ENCODE data around the gene SYPL2. TPM values are rescaled to one million over a fixed set of nuclear protein-coding genes. Genes with fewer than 3 reads are reported as not detected.

SYPL2 gene
- polyA plus RNA-seq, 2 of the 4 experiments (the other 2 are of a cell fraction), result 0.04 to 0.05 TPM

DNA sequence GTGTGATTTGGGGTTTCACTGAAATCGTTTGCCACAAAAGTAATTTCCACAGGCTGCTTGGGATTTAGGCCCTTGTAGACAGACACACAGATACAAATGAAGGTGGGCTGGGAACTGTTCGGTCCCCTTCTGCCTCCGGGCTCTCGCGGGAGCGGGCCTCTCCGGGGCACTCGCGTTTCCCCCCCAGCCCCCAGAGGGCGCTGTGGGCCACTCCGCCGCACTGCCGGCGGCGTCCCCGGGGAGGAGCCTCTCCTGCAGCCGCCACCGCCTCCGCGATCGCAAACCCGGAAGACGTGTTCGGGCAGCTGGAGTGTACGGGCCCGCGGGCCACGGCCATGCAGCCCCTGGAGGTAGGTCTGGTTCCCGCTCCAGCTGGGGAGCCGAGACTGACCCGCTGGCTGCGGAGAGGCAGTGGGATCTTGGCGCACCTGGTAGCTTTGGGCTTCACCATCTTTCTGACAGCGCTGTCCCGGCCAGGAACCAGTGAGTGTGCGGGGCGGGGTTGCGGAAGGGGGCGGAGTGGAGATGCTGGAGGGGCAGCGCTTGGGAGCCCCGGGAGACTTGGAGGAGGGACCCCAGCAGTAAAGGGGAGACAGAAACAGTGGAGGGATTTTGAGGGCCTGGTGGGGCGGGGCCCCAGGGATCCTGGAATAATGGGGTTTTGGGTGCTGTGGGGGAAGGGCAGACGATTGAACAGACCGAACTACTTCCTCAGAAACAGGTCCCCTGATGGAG, 27.6 kb downstream of the SYPL2 start, which contains the start of gene CYB561D1 (continued):
- TF ChIP-seq REST (IDR thresholded peaks at IDR 0.05) (peak; percentile 94), HEYL (CRISPR knock-in tag; IDR thresholded peaks at IDR 0.05) (no peak), POLR2AphosphoS2 (conservative IDR thresholded peaks at IDR 0.05; ENCODE audit: low read length) (no peak), SMC3 (IDR thresholded peaks at IDR 0.05) (peak; percentile 44; the same call in 1 of the 3 replicates), PBX3 (IDR thresholded peaks at IDR 0.05) (no peak), CTCF (IDR thresholded peaks at IDR 0.05) (peak; percentile 82), NPAS2 (CRISPR knock-in tag; IDR thresholded peaks at IDR 0.05; ENCODE audit: borderline replicate concordance) (no peak), RAD21 (conservative IDR thresholded peaks at IDR 0.05 in 1 of 2, IDR thresholded peaks at IDR 0.05 in 1 of 2) (peak; percentile 16 to 34; a peak in 3 of 5 replicates), CHD2 (IDR thresholded peaks at IDR 0.05; ENCODE audit: low read length, partially characterized antibody) (peak; percentile 89)
- TF ChIP-seq, protein P1, sequence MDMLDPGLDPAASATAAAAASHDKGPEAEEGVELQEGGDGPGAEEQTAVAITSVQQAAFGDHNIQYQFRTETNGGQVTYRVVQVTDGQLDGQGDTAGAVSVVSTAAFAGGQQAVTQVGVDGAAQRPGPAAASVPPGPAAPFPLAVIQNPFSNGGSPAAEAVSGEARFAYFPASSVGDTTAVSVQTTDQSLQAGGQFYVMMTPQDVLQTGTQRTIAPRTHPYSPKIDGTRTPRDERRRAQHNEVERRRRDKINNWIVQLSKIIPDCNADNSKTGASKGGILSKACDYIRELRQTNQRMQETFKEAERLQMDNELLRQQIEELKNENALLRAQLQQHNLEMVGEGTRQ (IDR thresholded peaks at IDR 0.05), result no peak

- Histone ChIP-seq H3K4me1 (peaks cover 6% of the 10 kb centered on the region; the same call in 1 of the 3 replicates), H3K4me2 (no peak overlapping the region), H3K4me3 (no peak overlapping the region), H3K27ac (no peak overlapping the region), H3K9me3 (no peaks in the 10 kb centered on the region)
- FAIRE-seq, result no peak
- DNase-seq (ENCODE audit: low read depth in 1 of 2, low spot score in 1 of 2), result no peak
- TF ChIP-seq ESRRA (IDR thresholded peaks at IDR 0.05; ENCODE audit: borderline replicate concordance, low read length) (no peak), FOSB (CRISPR knock-in tag; IDR thresholded peaks at IDR 0.05) (no peak), BCL3 (IDR thresholded peaks at IDR 0.05) (no peak), ZNF302 (CRISPR knock-in tag; IDR thresholded peaks at IDR 0.05) (no peak), JUN (IDR thresholded peaks at IDR 0.05) (no peak), TP53 (CRISPR knock-in tag; IDR thresholded peaks at IDR 0.05) (no peak), NR3C1 (IDR thresholded peaks at IDR 0.05) (no peak)
- CTCF ChIA-PET, result interaction anchor here (0.6 to 23.6 kb wide), 4 partner anchors 11 to 304 kb away, joined by 3 to 749 read pairs (median 67); partner anchors contain the start of genes AMIGO1, ATXN7L2 and GPR61
- WGBS (ENCODE audit: missing lambda C conversion rate), result 92% methylated on average over 4 of the region's 7 CpGs
- no peak for ATAC-seq
- POLR2A ChIA-PET, result no interaction called here
These were observed 29.4 kb downstream of the SYPL2 start for GRCh38 chr1:109495738-109496137.
